SU-DHL-6 (cell line): ENCODE measurements around the gene MBOAT7.
A peak's percentile ranks its signal among the peaks of the same experiment; 100 is the strongest.

Source experiments
- H2AFZ ChIP-seq: fragments of 200-600 bp; sonication (generic); 2 replicates; pipeline ENCODE4 v1.6.1; 2014; ENCODE audit warnings: low read depth, mild to moderate bottlenecking, moderate library complexity, mixed read lengths, antibody characterized with exemption, low read length; ENCODE audit not compliant: severe bottlenecking
- H3F3A ChIP-seq: fragments of 200-600 bp; shearing (Covaris generic); 2 replicates; pipeline ENCODE4 v1.6.0; 2016; ENCODE audit warnings: antibody characterized with exemption, mild to moderate bottlenecking; ENCODE audit not compliant: insufficient read depth
- H3K27ac ChIP-seq: fragments of 200-600 bp; sonication (generic); 2 replicates; pipeline ENCODE4 v1.5.1; 2016; ENCODE audit warnings: low read depth, mild to moderate bottlenecking, low read length, moderate library complexity, mixed read lengths
- H3K27me3 ChIP-seq: fragments of 200-600 bp; sonication (generic), shearing (Covaris generic); 2 replicates; pipeline ENCODE4 v1.6.0; 2014; ENCODE audit warnings: mild to moderate bottlenecking, low read length
- H3K36me3 ChIP-seq: fragments of 200-600 bp; sonication (generic); 2 replicates; pipeline ENCODE4 v1.6.1; 2014; ENCODE audit warnings: mild to moderate bottlenecking, low read length, mixed read lengths
- H3K4me2 ChIP-seq: fragments of 300-600, 200-600 bp; shearing (Covaris generic), sonication (generic); 2 replicates; pipeline ENCODE4 v1.6.0; 2014; ENCODE audit warnings: low read length, low read depth, mild to moderate bottlenecking; ENCODE audit not compliant: poor library complexity, severe bottlenecking
- H3K4me3 ChIP-seq: fragments of 200-600 bp; sonication (generic); 2 replicates; pipeline ENCODE4 v1.5.1; 2014; ENCODE audit warnings: antibody characterized with exemption, low read length, mild to moderate bottlenecking, mixed read lengths; ENCODE audit not compliant: insufficient read depth, poor library complexity, severe bottlenecking
- H3K79me2 ChIP-seq: fragments of 200-600 bp; sonication (generic); 2 replicates; pipeline ENCODE4 v1.6.1; 2014; ENCODE audit warnings: mild to moderate bottlenecking, low read length, moderate library complexity; ENCODE audit not compliant: insufficient read depth
- H3K9ac ChIP-seq: fragments of 200-600 bp; sonication (generic); 2 replicates; pipeline ENCODE4 v1.7.0; 2014; ENCODE audit warnings: mild to moderate bottlenecking, low read length
- H3K9me2 ChIP-seq: fragments of 200-600 bp; sonication (generic); replicated peaks from 2 replicates; pipeline ENCODE4 v1.6.1; 2014; ENCODE audit warnings: low read length; ENCODE audit not compliant: insufficient read depth
- H3K9me3 ChIP-seq: fragments of 200-600 bp; sonication (generic); 2 replicates; pipeline ENCODE4 v1.6.1; 2014; ENCODE audit warnings: low read length, mixed read lengths; ENCODE audit not compliant: insufficient read depth
- H4K20me1 ChIP-seq: fragments of 200-600 bp; sonication (generic); 2 replicates; pipeline ENCODE4 v1.6.1; 2014; ENCODE audit warnings: low read depth, mild to moderate bottlenecking, antibody characterized with exemption, low read length, moderate library complexity, mixed read lengths
- CTCF ChIP-seq: fragments of 200-600 bp; sonication (generic); IDR thresholded peaks from one replicate; pipeline ENCODE4 v1.5.1; 2017; ENCODE audit warnings: antibody characterized with exemption, mild to moderate bottlenecking, low read length, moderate library complexity; ENCODE audit not compliant: insufficient read depth, poor library complexity, severe bottlenecking
- EZH2phosphoT487 ChIP-seq: fragments of 200-600 bp; sonication (generic), shearing (Covaris generic); conservative IDR thresholded peaks from 2 replicates; pipeline ENCODE4 v1.6.1; 2018; ENCODE audit warnings: mild to moderate bottlenecking, antibody characterized with exemption, low read length, moderate library complexity, mixed read lengths

The MBOAT7 gene

GRCh38 chr19:54136086-54136863 is 53.1 kb downstream of the MBOAT7 start:
- TF ChIP-seq CTCF: no peak
- TF ChIP-seq EZH2phosphoT487: no peak
- Histone ChIP-seq H4K20me1 (no peaks in the 10 kb centered on the region; the same call in 1 of the 2 replicates), H3K4me3 (peak overlapping the region; percentile 57), H3F3A (no peaks in the 10 kb centered on the region), H3K9me3 (no peaks in the 10 kb centered on the region), H2AFZ (peak overlapping the region; percentile 69), H3K9me2 (no peaks in the 10 kb centered on the region), H3K9ac (peak overlapping the region; percentile 63), H3K4me2 (peak overlapping the region; percentile 82), H3K27ac (no peak overlapping the region), H3K36me3 (no peaks in the 10 kb centered on the region), H3K79me2 (peaks cover 35% of the 10 kb centered on the region), H3K27me3 (no peaks in the 10 kb centered on the region)

GRCh38 chr19:54133957-54134590 is 55.3 kb downstream of the MBOAT7 start:
- H3K9me3 ChIP-seq: no peaks in the 10 kb centered on the region
- H3K27ac ChIP-seq: no peak overlapping the region
- H3K9me2 ChIP-seq: no peaks in the 10 kb centered on the region
- H3K36me3 ChIP-seq: no peaks in the 10 kb centered on the region
- no peak overlapping the region for H3K9ac ChIP-seq
- no peak overlapping the region for H2AFZ ChIP-seq
- H4K20me1 ChIP-seq: no peaks in the 10 kb centered on the region
- no peaks in the 10 kb centered on the region for H3F3A ChIP-seq
- no peak overlapping the region for H3K4me2 ChIP-seq
- TF ChIP-seq CTCF (no peak), EZH2phosphoT487 (no peak)
- peaks cover 13% of the 10 kb centered on the region for H3K79me2 ChIP-seq
- no peak overlapping the region for H3K4me3 ChIP-seq
- no peaks in the 10 kb centered on the region for H3K27me3 ChIP-seq

GRCh38 chr19:54133312-54133956 is 55.9 kb downstream of the MBOAT7 start:
- no peaks in the 10 kb centered on the region for H4K20me1 ChIP-seq
- H3K27me3 ChIP-seq: no peaks in the 10 kb centered on the region
- no peaks in the 10 kb centered on the region for H3K9me3 ChIP-seq
- H3K27ac ChIP-seq: no peak overlapping the region
- no peaks in the 10 kb centered on the region for H3K9me2 ChIP-seq
- H3K4me3 ChIP-seq: no peak overlapping the region
- no peak overlapping the region for H2AFZ ChIP-seq
- no peak for TF ChIP-seq EZH2phosphoT487
- no peak for TF ChIP-seq CTCF
- no peak overlapping the region for H3K4me2 ChIP-seq
- no peaks in the 10 kb centered on the region for H3F3A ChIP-seq
- H3K9ac ChIP-seq: no peak overlapping the region
- H3K79me2 ChIP-seq: peaks cover 7% of the 10 kb centered on the region
- H3K36me3 ChIP-seq: no peaks in the 10 kb centered on the region
